Ramos (cell line): ENCODE measurements around the gene CACNA2D2.
"Not testable (repeated sequence)": the region's sequence is repeated elsewhere in the genome, so short reads cannot be mapped to it uniquely, and the experiment has no call there.

ENCODE experiments used
- in situ Hi-C: fragments of 300-500 bp; cut with MboI; formaldehyde crosslinking; loops from one replicate; pipeline ENCODE4 v1.14.3; 2022; ENCODE audit warnings: low sequenced_read_pairs; ENCODE audit not compliant: unreplicated experiment

CACNA2D2 gene

GRCh38 chr3:50530001-50530970 lies 26.9 kb upstream of the CACNA2D2 start:
- in situ Hi-C loops: no loop called here

DNA sequence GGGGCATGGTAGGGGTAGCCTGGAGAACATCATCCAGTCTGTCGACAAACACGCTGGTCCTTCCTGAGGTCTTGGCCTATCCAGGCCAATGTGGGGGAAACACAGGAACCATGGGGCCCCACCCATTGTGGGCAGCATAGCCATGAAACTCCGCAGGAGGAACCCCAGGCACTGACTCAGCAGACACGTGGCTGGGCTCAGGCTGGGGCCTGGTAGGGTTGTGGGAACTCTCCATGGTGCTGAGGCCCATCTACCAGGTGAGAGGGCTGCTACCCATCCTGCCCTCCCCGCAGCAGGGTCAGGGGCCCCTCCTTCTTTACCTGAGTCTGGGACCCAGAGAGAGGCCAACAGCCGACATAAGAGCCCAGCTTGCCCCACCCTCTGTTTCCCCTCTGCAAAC lies 22.6 kb upstream of the CACNA2D2 start:
- in situ Hi-C loops: no loop called here

GRCh38 chr3:50525191-50525910 lies 21.9 kb upstream of the CACNA2D2 start:
- in situ Hi-C loops: no loop called here

GRCh38 chr3:50524746-50525145 lies 21.3 kb upstream of the CACNA2D2 start:
- in situ Hi-C loops: no loop called here

GRCh38 chr3:50523279-50523811 lies 19.9 kb upstream of the CACNA2D2 start:
- in situ Hi-C loops: no loop called here

- in situ Hi-C loops: no loop called here
These were observed 18.1 kb upstream of the CACNA2D2 start for GRCh38 chr3:50521572-50521971.

DNA sequence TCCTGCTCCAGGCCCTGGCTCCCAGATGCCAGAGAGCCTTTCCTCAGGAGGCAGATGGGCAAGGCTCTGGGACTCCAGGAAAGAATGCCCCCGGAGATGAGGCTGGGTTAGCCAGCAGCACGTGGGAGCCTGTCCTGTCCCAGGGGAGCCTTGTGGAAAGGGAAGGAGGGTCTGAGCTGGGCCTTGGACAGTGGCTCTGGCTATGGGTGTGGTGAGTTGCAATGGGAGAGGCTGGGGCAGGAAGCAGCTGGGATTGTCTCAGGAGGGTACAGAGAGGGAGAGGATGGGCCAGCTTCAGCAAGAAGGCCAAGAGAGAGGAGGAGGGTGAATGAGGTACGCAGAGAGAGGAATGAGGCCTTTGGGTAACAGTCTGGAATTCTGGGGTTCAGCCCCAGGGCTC lies 17.4 kb upstream of the CACNA2D2 start:
- in situ Hi-C loops: no loop called here

DNA sequence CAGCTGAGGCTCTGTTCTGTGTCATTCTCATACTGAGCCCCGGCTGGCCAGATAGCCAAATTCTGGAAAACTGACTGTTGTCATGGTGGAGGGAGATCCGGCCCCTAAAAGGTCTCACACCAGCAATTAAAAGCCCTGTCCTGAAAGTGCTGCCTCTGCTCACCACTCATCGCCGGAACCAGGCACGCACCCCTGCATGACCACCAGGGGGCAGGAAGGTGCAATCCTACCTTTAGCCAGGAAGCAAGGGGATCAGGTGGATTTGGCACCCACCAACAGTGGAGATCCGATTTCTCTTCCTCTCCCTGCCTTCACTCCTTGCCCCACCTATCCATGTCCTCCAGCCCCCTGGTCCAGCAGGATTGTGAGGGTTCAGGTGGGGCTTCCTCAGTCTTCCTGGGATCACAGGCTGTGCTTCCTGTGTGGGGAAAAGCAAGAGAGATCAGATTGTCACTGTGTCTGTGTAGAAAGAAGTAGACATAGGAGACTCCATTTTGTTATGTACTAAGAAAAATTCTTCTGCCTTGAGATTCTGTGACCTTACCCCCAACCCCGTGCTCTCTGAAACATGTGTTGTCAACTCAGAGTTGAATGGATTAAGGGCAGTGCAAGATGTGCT lies 16.1 kb upstream of the CACNA2D2 start:
- in situ Hi-C loops: no loop called here

DNA sequence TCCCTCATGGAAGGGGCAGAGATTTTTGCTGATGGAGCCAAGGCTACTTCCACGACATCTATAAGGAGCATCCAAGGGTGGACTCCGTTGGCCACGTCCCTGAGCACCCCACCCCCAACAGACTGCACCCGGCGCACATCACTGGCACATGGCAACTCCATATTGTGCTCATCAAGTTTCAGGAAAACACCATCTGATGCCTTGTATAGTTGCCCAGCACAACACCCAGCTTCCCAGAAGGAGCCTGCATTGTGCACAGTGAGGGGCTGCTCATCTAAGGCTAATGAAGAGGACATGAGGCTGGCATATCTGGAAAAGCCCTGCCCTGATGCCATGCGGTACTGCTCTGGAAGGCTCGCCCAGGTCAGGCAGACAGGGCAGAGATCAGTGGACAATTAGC lies 15.0 kb upstream of the CACNA2D2 start:
- in situ Hi-C loops: no loop called here

DNA sequence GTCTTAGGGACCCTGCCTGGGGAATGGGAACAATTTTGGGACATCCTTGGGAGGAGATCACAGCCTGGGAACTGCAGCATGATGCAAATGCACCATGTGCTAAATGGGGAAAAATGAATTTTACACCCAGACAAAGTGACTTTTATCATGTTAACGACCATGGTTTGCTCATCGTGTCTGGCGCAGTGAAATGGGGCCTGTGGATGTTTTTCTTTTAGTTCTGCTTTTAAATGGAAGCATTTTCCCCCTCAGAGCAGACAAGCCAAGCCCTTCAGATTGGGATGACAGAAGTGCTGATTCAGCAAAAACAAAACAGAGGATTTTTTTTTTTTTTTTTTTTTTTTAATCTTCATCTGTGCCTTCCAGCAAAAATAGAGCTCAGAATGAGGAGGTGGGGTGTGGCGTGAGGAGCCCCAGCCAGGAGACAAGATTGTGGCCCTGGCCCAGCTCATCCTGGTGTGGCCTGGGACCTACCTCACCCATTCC lies 14.3 kb upstream of the CACNA2D2 start:
- in situ Hi-C loops: no loop called here

GRCh38 chr3:50516440-50516871 lies 13.0 kb upstream of the CACNA2D2 start:
- in situ Hi-C loops: no loop called here

DNA sequence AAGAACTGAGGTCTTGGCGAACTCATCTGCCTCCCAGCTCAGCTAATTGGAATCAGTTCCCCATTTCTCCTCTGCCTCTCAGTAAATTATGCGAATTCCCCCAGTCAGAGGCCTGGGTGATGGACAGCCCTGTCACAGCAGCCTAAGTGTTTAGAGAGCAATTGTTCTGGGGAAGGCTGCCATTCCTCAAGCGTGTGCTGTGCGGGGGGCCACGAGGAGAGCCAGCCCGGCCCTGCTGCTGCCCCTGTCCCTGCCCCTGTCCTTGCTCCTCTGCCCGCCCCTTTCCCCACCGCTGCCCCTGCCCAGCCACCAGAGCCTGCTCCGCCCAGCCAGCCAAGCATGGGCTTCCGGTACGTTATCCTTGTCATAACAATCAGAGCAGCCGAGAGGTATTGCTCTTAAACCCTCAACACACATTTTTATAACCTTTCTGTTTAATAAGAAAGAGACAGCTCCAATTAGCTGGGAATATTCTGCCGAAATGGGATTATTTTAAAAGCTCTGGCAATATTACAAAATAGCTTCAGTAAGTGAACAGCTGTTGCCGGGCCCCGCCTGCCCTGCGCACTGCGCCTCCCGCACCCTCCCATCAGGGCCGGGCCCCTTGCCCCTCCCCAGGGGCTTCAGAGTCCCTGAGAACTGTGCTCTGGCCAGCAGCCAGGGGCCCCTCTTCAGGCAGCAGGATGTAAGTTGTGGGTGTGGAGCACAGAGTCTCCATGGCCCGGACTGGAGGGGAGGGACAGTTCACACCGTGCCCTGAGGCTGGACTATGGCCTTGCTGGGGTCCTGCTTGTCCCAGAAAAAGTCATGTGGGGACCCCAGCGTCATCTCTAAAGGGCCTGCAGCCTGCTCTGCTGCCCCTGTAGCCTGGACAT lies 12.4 kb upstream of the CACNA2D2 start:
- in situ Hi-C loops: no loop called here

DNA sequence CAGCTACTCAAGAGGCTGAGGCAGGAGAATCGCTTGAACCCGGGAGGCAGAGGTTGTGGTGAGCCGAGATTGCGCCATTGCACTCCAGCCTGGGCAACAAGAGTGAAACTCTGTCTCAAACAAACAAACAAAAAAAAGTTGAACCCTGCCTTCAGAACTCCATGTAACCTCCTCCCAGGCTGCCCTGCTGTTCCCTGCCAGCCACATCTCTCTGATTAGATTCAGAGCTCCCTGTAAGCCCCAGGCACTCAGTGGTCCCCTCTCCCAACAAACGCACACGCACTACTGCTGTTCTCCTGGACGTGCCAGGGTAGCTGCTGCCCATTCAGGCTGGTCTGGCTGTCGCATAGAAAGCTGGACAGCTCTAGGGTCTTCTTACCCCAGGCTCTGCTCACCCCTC lies 9.5 kb upstream of the CACNA2D2 start:
- in situ Hi-C loops: not testable (repeated sequence)

DNA sequence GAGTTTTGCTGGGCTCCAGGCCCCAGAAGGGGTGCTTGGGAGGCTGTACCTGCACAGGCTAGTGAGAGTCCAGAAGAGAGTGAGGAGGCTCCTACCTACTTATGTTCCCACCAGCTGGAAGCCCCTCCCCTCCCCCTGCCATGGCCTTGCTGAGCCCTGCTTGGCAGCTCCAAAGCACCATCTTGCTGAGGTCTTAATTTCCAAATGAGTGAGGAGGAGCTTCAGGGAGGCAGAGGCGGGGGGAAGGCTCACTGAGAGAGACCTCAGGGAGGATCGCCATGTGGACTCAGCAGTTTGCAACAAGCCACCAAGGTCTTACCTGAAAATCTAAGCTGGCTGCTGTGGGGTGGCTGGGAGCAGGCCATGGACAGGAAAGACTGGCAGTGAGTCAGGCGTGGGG lies 8.7 kb upstream of the CACNA2D2 start:
- in situ Hi-C loops: no loop called here

DNA sequence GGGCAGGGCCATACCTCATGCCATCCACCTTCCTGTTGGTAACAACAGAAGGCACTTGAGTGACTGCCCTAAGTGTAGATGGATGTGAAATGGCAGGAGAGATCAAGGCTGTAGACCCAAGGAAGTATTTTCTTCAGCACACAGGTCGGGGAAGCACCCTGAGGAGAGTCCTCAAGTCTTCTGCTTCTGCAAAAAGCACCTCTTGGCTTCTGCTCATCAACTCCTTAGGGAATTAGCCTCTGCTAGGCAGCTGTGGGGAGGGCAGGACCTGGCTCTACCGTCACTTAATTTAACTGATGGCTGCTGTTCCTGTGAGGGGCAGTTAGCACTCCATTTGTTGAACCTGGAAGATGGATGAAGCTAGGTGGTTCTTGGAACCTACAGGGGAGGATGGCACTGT lies 6.9 kb upstream of the CACNA2D2 start:
- in situ Hi-C loops: no loop called here

DNA sequence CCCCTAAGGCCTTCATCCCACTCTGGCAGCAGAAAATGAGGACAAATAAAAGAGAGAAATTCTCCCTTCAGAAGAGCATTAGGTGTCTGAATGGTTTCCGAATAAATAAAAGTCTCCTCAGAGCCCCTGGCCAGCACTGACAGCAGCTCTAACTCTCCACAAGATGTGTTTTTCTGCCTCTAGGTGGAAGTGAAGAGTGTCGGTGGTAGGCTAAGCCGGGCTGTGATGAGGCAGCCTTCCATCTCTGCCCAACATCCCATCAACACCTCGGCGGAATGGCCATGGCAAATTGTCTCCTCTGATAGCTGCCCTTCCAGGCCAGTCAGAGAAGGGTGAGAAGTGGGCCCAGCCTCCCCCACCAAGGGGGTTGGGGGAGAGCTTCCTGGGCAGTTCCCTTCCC lies 6.3 kb upstream of the CACNA2D2 start:
- in situ Hi-C loops: no loop called here

GRCh38 chr3:50508821-50509220 lies 5.4 kb upstream of the CACNA2D2 start:
- in situ Hi-C loops: no loop called here

GRCh38 chr3:50506169-50506568 lies 2.7 kb upstream of the CACNA2D2 start:
- in situ Hi-C loops: no loop called here

DNA sequence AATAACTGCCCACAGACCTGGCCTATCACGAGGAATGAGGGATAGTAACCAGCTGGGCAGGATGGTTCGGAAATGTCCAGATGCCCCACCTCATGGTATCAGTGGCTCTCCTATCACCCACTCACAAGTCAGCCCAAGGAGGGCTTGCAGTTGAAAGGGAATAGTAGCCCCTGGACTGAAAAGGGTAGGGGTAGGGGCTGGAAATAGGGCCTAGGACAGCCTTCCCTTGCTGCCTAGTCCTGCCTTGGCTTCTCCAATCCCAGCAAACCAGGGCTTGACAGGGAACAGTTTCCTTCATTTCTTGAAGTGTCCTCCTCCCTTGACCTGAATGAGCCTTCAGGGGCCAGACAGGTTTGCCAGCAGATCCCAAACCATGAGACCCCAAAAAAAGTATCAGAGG lies 1.2 kb upstream of the CACNA2D2 start:
- in situ Hi-C loops: no loop called here
